ENCODE measurements around the gene KNTC1. TPM values are rescaled to one million over a fixed set of nuclear protein-coding genes. Genes with fewer than 3 reads are reported as not detected.
"Not testable (repeated sequence)": the region's sequence is repeated elsewhere in the genome, so short reads cannot be mapped to it uniquely, and the experiment has no call there.

Gene KNTC1
- polyA plus RNA-seq, 5 donors, result 33.8 to 71.3 (median 55.2) TPM

DNA sequence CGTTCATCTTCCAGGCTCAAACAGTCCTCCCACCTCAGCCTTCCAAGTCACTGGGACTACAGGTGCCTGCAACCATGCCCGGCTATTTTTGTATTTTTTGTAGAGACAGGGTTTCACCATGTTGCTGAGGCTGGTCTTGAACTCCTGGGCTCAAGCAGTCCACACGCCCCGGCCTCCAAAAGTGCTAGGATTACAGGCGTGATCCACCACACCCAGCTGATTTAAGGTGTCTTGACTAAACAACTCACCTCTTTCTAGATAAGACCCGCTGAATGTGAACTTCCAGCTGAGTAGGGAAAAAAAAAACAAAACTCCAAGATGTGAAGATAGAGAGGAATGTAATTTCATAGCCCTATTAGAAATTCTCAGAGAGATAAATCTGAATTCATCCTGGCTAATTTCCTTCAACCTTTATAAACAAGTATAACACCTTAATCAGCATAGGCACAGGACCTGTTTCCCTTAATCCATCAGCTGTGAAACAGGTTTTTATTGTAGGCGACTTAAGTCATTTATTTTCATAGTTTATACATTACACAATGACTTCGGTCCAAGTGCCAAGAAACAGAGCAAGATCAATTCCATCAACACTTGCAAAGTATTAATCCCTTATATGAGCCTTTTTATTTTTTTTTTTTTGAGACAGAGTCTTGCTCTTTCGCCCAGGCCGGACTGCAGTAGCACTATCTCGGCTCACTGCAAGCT is 124.6 kb downstream of the KNTC1 start:
- DNase-seq, result no peak

DNA sequence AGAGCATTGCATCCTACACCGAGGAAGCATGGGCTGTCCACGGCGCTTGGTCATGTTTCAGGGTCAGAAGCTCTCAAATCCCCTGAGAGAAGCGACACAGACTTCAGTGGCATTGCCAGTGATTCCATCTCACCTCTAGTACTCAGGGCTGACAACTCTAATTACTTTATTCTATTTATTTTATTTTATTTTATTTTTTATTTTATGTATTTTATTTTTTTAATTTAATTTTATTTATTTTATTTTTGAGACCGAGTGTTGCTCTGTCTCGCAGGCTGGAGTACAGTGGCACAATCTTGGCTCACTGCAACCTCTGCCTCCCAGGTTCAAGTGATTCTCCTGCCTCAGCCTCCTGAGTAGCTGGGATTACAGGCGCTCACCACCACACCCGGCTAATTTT is 126.2 kb downstream of the KNTC1 start:
- DNase-seq, result not testable (repeated sequence)

DNA sequence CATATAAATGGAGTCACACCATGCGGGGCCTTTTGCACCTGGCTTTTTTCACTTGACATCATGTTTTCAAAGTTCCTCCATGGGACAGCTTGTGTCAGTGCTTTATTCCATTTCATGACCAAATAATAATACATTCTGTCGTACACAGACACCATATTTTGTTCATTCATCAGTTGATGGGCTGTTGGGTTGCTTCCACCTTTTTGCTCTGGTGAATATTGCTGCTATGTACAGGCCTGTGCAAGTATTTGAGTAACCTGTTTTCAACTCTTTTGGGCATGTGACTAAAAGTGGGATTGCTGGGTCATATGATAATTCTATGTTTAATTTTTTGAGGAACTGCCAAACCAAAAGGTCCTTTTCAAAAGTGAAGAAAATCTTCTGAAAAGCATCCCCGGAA is 129.2 kb downstream of the KNTC1 start:
- no peak for DNase-seq

DNA sequence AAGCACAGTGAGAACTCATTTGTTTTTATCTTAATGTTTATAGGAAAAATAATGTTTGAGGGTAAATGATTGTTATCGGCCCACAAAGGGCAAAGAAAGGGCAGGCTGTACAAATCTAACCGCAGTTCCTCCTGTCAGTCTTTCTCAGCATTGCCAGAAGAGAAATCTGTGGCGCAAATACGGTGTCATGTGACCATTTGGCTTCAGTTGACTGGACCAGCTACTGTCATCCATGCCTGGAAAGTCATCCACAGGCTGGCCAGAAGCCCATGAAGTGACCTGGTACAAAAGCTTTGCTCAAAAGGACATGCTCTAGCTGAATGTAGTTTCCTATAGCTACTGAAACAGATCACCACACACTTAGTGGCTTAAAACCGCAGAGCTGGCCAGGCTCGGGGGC is 132.5 kb downstream of the KNTC1 start:
- no peak for DNase-seq

DNA sequence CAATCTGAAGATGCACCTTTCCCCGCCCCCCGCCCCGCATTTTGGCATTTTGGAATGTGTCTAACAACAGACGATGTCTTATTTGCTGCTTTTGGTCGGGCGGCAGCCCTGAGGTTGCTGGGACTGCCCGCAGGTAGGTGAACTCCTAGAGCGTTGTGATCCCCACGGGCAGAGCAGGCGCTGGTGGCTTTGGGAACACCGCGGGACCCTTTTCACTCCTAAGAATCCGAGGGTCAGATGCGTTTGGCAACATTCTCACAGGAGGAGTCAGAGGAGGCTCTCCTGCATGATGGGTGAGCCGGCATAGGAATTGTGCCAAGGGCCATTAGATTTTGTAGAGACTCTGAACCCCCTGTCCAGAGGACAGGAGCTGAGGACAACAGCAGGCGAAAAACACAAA is 134.2 kb downstream of the KNTC1 start:
- DNase-seq, result no peak

DNA sequence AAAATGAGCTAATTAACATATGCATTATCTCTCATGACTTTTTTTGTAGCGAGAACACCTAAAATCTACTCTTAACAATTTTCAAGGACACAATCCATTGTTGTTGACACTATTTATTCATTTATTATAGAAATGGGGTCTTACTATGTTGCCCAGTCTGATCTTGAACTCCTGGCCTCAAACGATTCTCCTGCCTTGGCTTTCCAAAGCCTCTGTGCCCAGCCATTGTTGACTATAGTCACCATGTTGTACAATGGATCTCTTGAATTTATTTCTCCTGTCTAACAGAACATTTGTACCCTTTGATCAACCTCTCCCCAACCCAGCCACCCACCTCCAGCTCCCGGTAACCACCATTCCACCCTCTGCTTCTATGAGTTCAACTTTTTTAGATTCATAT is 134.9 kb downstream of the KNTC1 start:
- DNase-seq, result no peak

DNA sequence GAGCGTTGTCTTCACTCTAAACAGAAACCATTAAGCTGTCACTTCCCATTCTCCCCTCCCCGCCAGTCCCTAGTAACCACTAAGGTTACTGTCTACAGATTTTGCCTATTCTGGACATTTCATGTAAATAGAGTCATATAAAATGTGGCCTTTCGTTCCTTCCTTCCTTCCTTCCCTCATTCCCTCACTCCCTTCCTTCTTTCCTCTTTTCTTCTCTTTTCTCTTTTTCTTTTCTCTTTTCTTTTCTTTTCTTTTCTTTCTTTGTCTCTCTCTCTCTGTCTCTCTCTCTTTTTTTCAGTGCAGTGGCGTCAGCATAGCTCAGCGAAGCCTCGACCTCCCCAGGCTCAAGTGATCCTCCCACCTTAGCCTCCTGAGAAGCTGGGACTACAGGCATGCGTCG is 138.3 kb downstream of the KNTC1 start:
- no peak for DNase-seq

DNA sequence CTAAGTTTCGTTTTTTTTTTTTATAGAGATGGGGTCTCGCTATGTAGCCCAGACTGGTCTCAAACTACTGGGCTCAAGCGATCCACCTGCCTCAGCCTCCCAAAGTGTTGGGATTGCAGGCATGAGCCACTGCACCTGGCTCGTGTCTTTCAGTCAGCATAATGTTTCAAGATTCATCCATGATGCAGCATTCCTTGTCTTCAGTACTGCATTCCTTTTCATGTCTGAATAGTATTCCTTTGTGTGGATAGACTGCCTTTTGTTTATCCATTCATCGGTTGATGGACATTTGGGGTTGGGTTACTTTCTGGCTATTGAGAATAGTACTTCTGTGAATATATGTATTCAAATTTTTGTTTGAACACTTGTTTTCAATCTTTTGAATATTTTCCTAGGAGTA is 138.7 kb downstream of the KNTC1 start:
- DNase-seq, result no peak

DNA sequence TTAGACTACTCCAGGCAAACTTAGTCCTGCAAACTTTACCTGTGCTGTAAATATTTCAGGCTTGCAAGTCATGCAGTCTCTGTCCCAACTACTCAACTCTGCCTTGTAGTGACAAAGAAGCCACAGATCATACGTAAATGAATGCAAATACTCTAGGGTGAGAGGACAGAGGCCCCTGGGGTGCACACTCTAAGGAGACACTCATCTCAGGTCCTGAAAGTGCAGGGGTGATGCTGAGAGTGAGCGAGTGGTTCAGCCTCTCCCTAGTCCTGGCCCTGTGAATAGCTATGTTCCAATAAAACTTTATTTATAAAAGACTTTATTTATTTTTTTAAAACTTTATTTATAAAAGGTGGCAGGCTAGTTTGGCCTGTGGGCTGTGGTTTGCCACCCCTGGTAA is 141.2 kb downstream of the KNTC1 start:
- no peak for DNase-seq

DNA sequence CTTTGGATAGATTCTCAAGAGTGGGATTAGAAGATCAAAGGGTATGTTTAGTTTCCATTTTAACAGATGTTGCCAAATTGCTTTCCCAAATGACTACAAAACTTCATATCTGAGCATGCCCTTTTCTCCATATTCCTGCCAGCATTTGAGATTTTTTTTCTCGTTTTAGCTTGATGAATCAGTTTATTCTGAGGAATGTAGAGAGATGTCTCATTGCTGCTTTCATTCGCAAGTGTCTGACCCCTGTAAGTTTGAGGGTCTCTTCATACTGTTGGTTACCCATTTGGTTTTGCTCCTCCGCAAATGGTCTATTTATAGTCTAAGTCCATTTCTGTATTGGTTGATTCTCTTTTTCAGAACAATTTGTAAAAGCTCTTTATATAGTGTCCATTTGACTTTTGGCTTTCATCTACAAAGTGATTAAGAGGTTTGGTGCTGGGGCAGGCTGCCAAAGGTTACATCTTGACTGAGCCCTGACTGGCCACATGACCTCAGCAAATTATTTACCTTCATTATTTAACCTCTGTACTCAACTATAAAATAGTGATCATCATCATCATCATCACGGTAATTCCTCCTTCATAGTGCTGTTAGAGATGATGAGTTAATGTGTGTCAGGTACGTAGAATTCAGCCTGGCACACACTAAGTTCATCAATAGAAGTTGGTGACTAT is 142.5 kb downstream of the KNTC1 start:
- no peak for DNase-seq

DNA sequence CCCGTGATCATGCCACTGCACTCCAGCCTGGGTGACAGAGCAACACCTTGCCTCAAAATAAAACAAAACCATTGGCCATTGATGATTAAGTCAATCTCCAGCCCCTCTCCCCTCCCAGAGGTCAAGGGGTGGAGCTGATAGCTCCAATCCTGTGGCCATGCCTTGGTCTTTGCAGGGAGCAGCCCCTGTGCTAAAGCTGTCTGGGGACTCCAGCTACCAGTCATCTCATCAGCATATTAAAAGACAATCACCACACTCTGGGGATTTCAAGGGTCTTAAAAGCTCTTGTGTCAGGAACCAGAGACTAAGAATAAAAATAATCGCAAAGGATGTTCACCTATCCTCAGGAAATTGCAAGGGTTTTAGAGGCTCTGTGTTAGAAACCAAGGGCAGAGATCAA is 145.5 kb downstream of the KNTC1 start:
- no peak for DNase-seq

Other genes with a start within 250 kb of the KNTC1 start
- gene CLIP1, start 104.6 kb upstream of the KNTC1 start, polyA plus RNA-seq (ENCODE audit: insufficient read depth in 1 of 5, insufficient read length in 5 of 5, low replicate concordance in 1 of 5), result 10 to 100 TPM; 24.4 to 33.6 (median 31.2) TPM
- gene ZCCHC8, start 26.3 kb upstream of the KNTC1 start, polyA plus RNA-seq (ENCODE audit: insufficient read depth in 1 of 5, insufficient read length in 5 of 5, low replicate concordance in 1 of 5), result 10 to 100 TPM; 41.5 to 60.1 (median 47.3) TPM
- gene RSRC2, start 313 bp upstream of the KNTC1 start, polyA plus RNA-seq (ENCODE audit: insufficient read depth in 1 of 5, insufficient read length in 5 of 5, low replicate concordance in 1 of 5), result 100 to 1,000 TPM; 163 to 242 (median 223) TPM
- under 1 TPM in 4 of 5 donors, not detected in 1; 0.09 to 0.30 (median 0.21) TPM for gene HCAR2, start 176.1 kb downstream of the KNTC1 start, polyA plus RNA-seq (ENCODE audit: insufficient read depth in 1 of 5, insufficient read length in 5 of 5, low replicate concordance in 1 of 5)
- under 1 TPM; 0.09 to 0.10 (median 0.09) TPM for gene HCAR3, start 189.6 kb downstream of the KNTC1 start, polyA plus RNA-seq (ENCODE audit: insufficient read depth in 1 of 5, insufficient read length in 5 of 5, low replicate concordance in 1 of 5)
- gene HCAR1, start 203.6 kb downstream of the KNTC1 start, polyA plus RNA-seq (ENCODE audit: insufficient read depth in 1 of 5, insufficient read length in 5 of 5, low replicate concordance in 1 of 5), result under 1 TPM; 0.23 to 0.49 (median 0.38) TPM
- gene DENR, start 225.6 kb downstream of the KNTC1 start, polyA plus RNA-seq (ENCODE audit: insufficient read depth in 1 of 5, insufficient read length in 5 of 5, low replicate concordance in 1 of 5), result 10 to 100 TPM; 76.3 to 92.5 (median 89.4) TPM
- under 1 TPM; 0.35 to 0.75 (median 0.44) TPM for gene CCDC62, start 247.3 kb downstream of the KNTC1 start, polyA plus RNA-seq (ENCODE audit: insufficient read depth in 1 of 5, insufficient read length in 5 of 5, low replicate concordance in 1 of 5)